Left lung (tissue), 10 donors: ENCODE results near the gene CCDC197. TPM values are rescaled to one million over a fixed set of nuclear protein-coding genes. Genes with fewer than 3 reads are reported as not detected.

ENCODE experiments used
- ATAC-seq: fragments of 200-7000 bp; cut with Tn5 transposase; one replicate; pipeline ENCODE4 v1.9.1; 2020; ENCODE audit warnings: moderate library complexity
- DNase-seq, 4 donors: peaks; one replicate each; pipeline ENCODE4 v3.0.0-alpha.2; 2013 to 2020
- H3K27ac ChIP-seq, 2 donors: fragments of 200-600 bp; sonication (generic) in 1 of 2; one replicate each; pipeline versions ENCODE4 v1.5.0 to v1.8.0; 2020 to 2021
- H3K27me3 ChIP-seq, 2 donors: fragments of 200-600 bp; sonication (generic) in 1 of 2; one replicate each; pipeline versions ENCODE4 v1.5.0 to v1.8.0; 2020 to 2021
- H3K36me3 ChIP-seq, 2 donors: fragments of 200-600 bp; sonication (generic) in 1 of 2; one replicate each; pipeline versions ENCODE4 v1.5.0 to v1.8.0; 2020 to 2021
- H3K4me1 ChIP-seq, 2 donors: fragments of 200-600 bp; one replicate each; pipeline ENCODE4 v1.8.0; 2021
- H3K4me3 ChIP-seq, 2 donors: fragments of 200-600 bp; sonication (generic) in 1 of 2; one replicate each; pipeline versions ENCODE4 v1.5.0 to v1.8.0; 2020 to 2021; ENCODE audit warnings: mild to moderate bottlenecking in 1 of 2
- H3K9me3 ChIP-seq, 2 donors: fragments of 200-600 bp; sonication (generic) in 1 of 2; one replicate each; pipeline versions ENCODE4 v1.5.0 to v1.8.0; 2020 to 2021
- intact Hi-C, 2 donors: fragments of 100-400 bp; cut with DNase I; formaldehyde crosslinking; loops; one replicate each; pipeline versions ENCODE4 v1.11.2 to v1.14.2; 2022
- polyA plus RNA-seq, 6 donors: library from polyadenylated mRNA; unstranded; fragments of 120-200 nt; gene quantifications; one replicate each; pipeline ENCODE4 v1.2.1, GENCODE V29; 2013; ENCODE audit not compliant: insufficient read length in 6 of 6
- total RNA-seq, 2 donors: library from RNA; stranded (reverse); fragmentation: NEBNext Ultra II Directional; extraction: Animal tissue kit (Norgen Biotek cat#: 25700); gene quantifications; one replicate each; pipeline ENCODE4 v1.2.1, GENCODE V29; 2021
- TF ChIP-seq, protein P1 (sequence below), 2 donors: fragments of 200-600 bp; sonication (generic) in 1 of 2; IDR thresholded peaks; one replicate each; pipeline versions ENCODE4 v1.5.0 to v1.8.0; 2021; ENCODE audit warnings: antibody characterized with exemption in 2 of 2
- donor health status: DM: no; HTN: yes; CAD: no.
- donor health status: DM: no; HTN: no; CAD: no.

CCDC197 gene
- total and polyA plus RNA-seq, 8 donors: not detected

DNA sequence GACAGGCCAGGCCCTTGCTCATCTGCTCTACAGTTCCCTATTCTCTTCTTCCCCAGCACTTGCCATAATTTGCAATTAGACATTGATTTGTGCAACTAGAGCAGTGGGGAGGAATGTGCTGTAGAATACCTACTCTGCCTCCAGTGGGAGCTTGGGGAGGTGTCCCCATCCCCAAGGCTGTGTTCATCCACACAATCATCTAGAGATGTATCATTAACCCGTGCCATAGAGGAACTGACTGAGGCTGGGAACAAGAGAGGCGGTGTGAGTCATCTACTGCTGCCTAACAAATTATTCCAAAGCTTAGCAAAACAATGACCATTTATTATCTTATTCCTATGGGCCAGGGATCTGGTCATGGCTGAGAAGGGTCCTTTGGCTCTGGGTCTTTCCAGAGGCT lies 23.9 kb downstream of the CCDC197 start:
- TF ChIP-seq, protein P1, sequence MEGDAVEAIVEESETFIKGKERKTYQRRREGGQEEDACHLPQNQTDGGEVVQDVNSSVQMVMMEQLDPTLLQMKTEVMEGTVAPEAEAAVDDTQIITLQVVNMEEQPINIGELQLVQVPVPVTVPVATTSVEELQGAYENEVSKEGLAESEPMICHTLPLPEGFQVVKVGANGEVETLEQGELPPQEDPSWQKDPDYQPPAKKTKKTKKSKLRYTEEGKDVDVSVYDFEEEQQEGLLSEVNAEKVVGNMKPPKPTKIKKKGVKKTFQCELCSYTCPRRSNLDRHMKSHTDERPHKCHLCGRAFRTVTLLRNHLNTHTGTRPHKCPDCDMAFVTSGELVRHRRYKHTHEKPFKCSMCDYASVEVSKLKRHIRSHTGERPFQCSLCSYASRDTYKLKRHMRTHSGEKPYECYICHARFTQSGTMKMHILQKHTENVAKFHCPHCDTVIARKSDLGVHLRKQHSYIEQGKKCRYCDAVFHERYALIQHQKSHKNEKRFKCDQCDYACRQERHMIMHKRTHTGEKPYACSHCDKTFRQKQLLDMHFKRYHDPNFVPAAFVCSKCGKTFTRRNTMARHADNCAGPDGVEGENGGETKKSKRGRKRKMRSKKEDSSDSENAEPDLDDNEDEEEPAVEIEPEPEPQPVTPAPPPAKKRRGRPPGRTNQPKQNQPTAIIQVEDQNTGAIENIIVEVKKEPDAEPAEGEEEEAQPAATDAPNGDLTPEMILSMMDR (IDR thresholded peaks at IDR 0.05): no peak
- Histone ChIP-seq H3K4me1 (peaks cover 0 to 6% of the 10 kb centered on the region in 2 donors), H3K27ac (no peak overlapping the region), H3K4me3 (no peak overlapping the region), H3K9me3 (no peaks in the 10 kb centered on the region), H3K27me3 (no peaks in the 10 kb centered on the region), H3K36me3 (no peaks in the 10 kb centered on the region)
- intact Hi-C loops: no loop called here
- ATAC-seq (no peak), DNase-seq (no peak)

DNA sequence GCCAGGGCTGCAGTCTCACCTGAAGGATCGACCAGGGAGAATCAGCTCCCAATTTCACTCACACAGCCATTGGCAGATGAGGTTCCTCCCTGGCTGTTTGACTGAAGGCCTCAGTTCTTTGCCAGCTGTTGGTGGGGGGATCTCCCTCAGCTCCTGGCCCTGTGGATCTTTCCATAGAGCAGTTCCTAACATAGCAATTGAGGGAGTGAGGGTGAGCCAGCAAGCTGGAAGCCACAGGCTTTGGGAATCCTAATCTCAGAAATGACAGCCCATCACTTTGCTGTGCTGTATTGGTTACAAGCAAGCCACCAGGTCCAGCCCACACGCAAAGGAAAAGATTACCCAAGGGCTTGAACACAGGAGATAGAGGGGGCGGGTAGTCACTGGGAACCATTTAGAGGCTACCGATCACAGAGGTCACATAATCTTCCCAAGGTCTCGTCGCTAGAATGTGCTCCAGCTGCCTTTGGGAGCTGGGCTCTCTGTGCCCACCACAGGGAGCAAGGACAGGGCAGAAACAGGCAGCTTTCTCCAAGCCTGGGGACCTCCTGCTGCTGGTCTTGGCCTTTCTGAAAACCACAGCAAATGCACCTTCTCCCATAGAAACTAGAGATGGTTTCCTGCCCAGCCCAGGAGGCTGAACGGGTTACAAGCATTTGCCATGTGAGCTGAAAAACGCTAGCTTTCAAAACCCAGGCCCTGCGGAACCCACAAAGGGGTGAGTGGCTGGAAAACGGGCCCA lies 24.5 kb downstream of the CCDC197 start:
- Histone ChIP-seq H3K27me3 (no peaks in the 10 kb centered on the region), H3K4me3 (no peak overlapping the region), H3K27ac (no peak overlapping the region), H3K4me1 (peaks cover 0 to 7% of the 10 kb centered on the region in 2 donors), H3K36me3 (no peaks in the 10 kb centered on the region), H3K9me3 (no peaks in the 10 kb centered on the region)
- ATAC-seq (no peak), DNase-seq (no peak)
- intact Hi-C loops: no loop called here
- TF ChIP-seq, protein P1 (IDR thresholded peaks at IDR 0.05): no peak

DNA sequence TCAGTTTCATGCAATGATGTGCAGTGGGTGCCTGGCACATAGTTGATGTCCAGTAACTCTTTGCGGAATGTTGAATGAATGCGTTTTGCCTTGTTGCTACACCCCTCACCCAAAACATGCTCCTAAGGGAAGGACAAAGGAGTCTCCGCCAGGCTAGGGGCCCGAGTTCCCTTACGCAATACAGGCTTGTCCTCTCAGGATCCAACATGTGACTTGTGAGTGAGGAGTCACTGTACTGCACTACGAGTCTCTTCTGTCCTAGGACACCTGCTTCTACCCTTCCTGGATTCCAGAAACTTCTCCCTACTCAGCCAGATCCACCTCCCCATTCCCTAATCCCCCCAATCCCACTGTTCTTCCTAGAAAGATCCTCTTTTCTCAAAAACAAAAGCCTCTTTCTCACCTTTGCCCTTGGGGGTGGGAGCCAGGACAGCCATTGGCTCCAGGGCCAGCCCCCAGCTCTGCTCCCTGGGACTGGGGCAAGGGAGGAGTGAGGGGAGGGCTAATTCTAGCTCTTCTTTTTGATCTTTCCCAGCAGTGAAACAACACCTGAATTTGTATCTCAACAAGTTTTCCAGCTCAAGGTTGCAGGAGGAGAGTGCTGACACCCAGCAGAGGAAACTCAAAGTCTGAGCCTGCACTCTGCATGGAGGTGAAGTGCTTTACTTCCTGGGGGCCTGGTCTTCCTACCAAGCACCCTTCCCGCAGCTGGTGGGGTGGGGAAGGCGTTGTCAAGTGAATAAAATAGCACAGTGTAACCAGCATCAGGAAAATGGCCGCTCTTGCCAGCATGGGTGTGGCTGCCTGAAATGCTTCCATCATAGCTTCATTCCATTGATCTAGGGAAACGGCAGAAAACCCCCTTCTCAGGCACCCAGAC lies 25.7 kb downstream of the CCDC197 start:
- Histone ChIP-seq H3K4me3 (no peak overlapping the region), H3K27ac (no peak overlapping the region), H3K36me3 (no peaks in the 10 kb centered on the region), H3K4me1 (peaks cover 5 to 16% of the 10 kb centered on the region in 2 donors), H3K27me3 (no peaks in the 10 kb centered on the region), H3K9me3 (no peaks in the 10 kb centered on the region)
- no peak for DNase-seq
- ATAC-seq: no peak
- TF ChIP-seq, protein P1 (IDR thresholded peaks at IDR 0.05): no peak
- intact Hi-C loops: no loop called here

DNA sequence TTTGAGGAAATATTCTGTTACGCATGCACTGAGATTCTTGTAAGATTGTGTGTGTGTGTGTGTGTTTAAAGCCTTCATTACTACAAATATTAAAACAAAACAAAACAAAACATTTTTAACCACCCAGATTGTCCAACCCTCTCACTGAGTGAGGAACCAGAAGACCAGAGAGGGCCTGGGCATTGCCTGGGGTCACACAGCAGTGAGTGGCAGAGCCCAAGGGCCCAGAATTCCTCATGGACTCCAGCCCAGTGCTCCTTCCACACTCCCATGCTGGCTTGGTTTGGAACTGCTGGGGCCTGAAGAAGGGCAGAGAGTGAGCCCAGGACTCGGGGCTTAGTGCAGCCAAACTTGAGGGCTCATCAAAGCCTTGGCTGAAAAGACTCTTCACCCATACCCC lies 27.4 kb downstream of the CCDC197 start:
- ATAC-seq (no peak), DNase-seq (no peak)
- Histone ChIP-seq H3K27ac (no peak overlapping the region), H3K4me1 (peaks cover 5 to 23% of the 10 kb centered on the region in 2 donors), H3K9me3 (no peaks in the 10 kb centered on the region), H3K4me3 (no peak overlapping the region), H3K27me3 (no peaks in the 10 kb centered on the region), H3K36me3 (no peaks in the 10 kb centered on the region)
- intact Hi-C loops: no loop called here
- TF ChIP-seq, protein P1 (IDR thresholded peaks at IDR 0.05): no peak

DNA sequence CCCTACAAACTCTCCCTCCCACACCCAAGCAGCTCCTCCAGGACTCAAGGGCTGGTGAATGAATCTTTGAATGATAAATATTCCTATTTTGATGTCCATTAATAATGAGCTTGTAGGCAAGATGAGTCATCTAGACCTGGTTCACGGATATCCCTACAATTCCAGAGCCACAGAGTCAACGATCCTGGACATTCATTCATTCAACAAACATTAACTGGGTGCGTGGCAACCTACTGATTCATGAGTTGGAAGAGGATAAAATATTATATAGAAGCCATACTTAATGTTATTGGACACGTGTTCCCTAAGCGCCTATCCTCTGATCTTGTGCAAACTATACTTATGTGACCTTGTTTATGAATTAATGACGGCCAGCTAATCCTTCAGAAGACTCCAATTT lies 28.6 kb downstream of the CCDC197 start:
- DNase-seq: no peak
- no peaks in the 10 kb centered on the region for H3K27me3 ChIP-seq
- no peak for ATAC-seq
- intact Hi-C loops: no loop called here
- H3K36me3 ChIP-seq: no peaks in the 10 kb centered on the region
- no peak overlapping the region for H3K27ac ChIP-seq
- peaks cover 5 to 23% of the 10 kb centered on the region in 2 donors for H3K4me1 ChIP-seq
- TF ChIP-seq, protein P1 (IDR thresholded peaks at IDR 0.05): no peak
- H3K9me3 ChIP-seq: no peaks in the 10 kb centered on the region
- H3K4me3 ChIP-seq: peak overlapping the region in 1 of 2 donors; percentile 68
